GM12878 (cell line): ENCODE data around the gene XAB2. TPM values are rescaled to one million over a fixed set of nuclear protein-coding genes. Genes with fewer than 3 reads are reported as not detected.

Source experiments
- ATAC-seq: fragments of 200-7000 bp; cut with Tn5 transposase; 3 replicates; pipeline ENCODE4 v1.9.1; 2020; ENCODE audit warnings: mild to moderate bottlenecking, moderate library complexity
- BruUV-seq: library from RNA; stranded (reverse); fragments of 400-500 nt; replicated peaks from 2 replicates; lab custom pipeline; 2021; lab: Mats Ljungman, UMichigan
- CTCF ChIA-PET: fragments of 300-600 bp; sonication (Branson Sonifier 250); formaldehyde crosslinking; extraction: SDS; loops from one replicate; lab custom pipeline; 2021; ENCODE audit warnings: inconsistent platforms; lab: Yijun Ruan, JAX
- POLR2A ChIA-PET: fragments of 350-600 bp; formaldehyde crosslinking; extraction: SDS; loops from one replicate; lab custom pipeline; 2021; ENCODE audit warnings: inconsistent platforms; lab: Charles Lee
- RAD21 ChIA-PET: fragments of 300-600 bp; sonication (Branson Sonifier 250); formaldehyde crosslinking; loops from one replicate; lab custom pipeline; 2023; ENCODE audit warnings: antibody characterized with exemption; ENCODE audit not compliant: unreplicated experiment; lab: Charles Lee
- SMC1A ChIA-PET: fragments of 300-600 bp; sonication (Branson Sonifier 250); formaldehyde crosslinking; loops from one replicate; lab custom pipeline; 2023; ENCODE audit not compliant: unreplicated experiment, uncharacterized antibody; lab: Charles Lee
- DNase-seq: peaks from one replicate; pipeline ENCODE4 v3.0.0-alpha.2; 2011; ENCODE audit warnings: low read depth, low spot score
- FAIRE-seq: peaks from 3 replicates; lab custom pipeline; 2011; peaks lifted over from hg19 to GRCh38; lab: Jason Lieb, UNC
- H2AFZ ChIP-seq: 2 replicates; pipeline ENCODE4 v1.6.0; 2011; ENCODE audit warnings: low read depth, low read length, control low read depth; ENCODE audit not compliant: control insufficient read depth
- H3K27ac ChIP-seq: 2 replicates; pipeline ENCODE4 v1.5.1; 2011; ENCODE audit warnings: control low read depth; ENCODE audit not compliant: control insufficient read depth, insufficient read depth
- H3K27me3 ChIP-seq, 2 experiments: replicated peaks in 1 of 2; 2 replicates each; pipeline versions ENCODE4 v1.6.0 to v1.6.1; 2011; ENCODE audit warnings: low read length in 1 of 2; ENCODE audit not compliant: control insufficient read depth in 2 of 2, insufficient read depth in 2 of 2
- H3K36me3 ChIP-seq, 2 experiments: 2 replicates each; pipeline ENCODE4 v1.5.1; 2011; ENCODE audit warnings: low read length in 1 of 2; ENCODE audit not compliant: control insufficient read depth in 2 of 2, insufficient read depth in 2 of 2
- H3K4me1 ChIP-seq: 2 replicates; pipeline ENCODE4 v1.6.1; 2011; ENCODE audit warnings: mild to moderate bottlenecking, low read length, moderate library complexity, mixed read lengths; ENCODE audit not compliant: control insufficient read depth, insufficient read depth
- H3K4me2 ChIP-seq: 2 replicates; pipeline ENCODE4 v1.6.0; 2011; ENCODE audit warnings: control low read depth; ENCODE audit not compliant: control insufficient read depth, insufficient read depth
- H3K4me3 ChIP-seq: fragments of 200-600 bp; sonication (generic); 2 replicates; pipeline ENCODE4 v1.5.1; 2016
- H3K79me2 ChIP-seq: 2 replicates; pipeline ENCODE4 v1.6.0; 2011; ENCODE audit warnings: low read length; ENCODE audit not compliant: control insufficient read depth, insufficient read depth
- H3K9ac ChIP-seq: 2 replicates; pipeline ENCODE4 v1.8.0; 2011; ENCODE audit warnings: low read length, control low read depth, mixed read lengths; ENCODE audit not compliant: control insufficient read depth, insufficient read depth
- H3K9me3 ChIP-seq: replicated peaks from 3 replicates; pipeline ENCODE4 v1.5.1; 2011; ENCODE audit warnings: mild to moderate bottlenecking, low read length; ENCODE audit not compliant: control insufficient read depth, insufficient read depth
- H4K20me1 ChIP-seq: 2 replicates; pipeline ENCODE4 v1.6.0; 2011; ENCODE audit not compliant: control insufficient read depth, insufficient read depth
- MLLT1 ChIP-seq: fragments of 450-650 bp; IDR thresholded peaks from 2 replicates; pipeline ENCODE4 v1.6.1; 2016; ENCODE audit warnings: mild to moderate bottlenecking
- POLR2AphosphoS2 ChIP-seq: IDR thresholded peaks from 2 replicates; pipeline ENCODE4 v1.6.1; 2011; ENCODE audit warnings: low read depth, mild to moderate bottlenecking, low read length, improper control_type of control experiment, moderate library complexity
- SREBF2 ChIP-seq: IDR thresholded peaks from 2 replicates; pipeline ENCODE4 v1.6.1; 2012; ENCODE audit warnings: mild to moderate bottlenecking, low read length
- ZBTB40 ChIP-seq: fragments of 450-650 bp; IDR thresholded peaks from 2 replicates; pipeline ENCODE4 v1.6.1; 2016; ENCODE audit warnings: mild to moderate bottlenecking, moderate library complexity, borderline replicate concordance
- WGBS: methylation state at CpG from one replicate; pipeline ENCODE4 v1.1.6; 2016; ENCODE audit warnings: low lambda C conversion rate; ENCODE audit not compliant: insufficient replicate concordance, insufficient coverage; ENCODE audit errors: missing lambda C conversion rate; 5-methylcytosine and 5-hydroxymethylcytosine counted together
- in situ Hi-C: fragments of 300-500 bp; cut with MboI; formaldehyde crosslinking; loops from 9 replicates; pipeline ENCODE4 v1.14.3; 2018; ENCODE audit warnings: mixed read lengths
- intact Hi-C: fragments of 100-400 bp; cut with micrococcal nuclease; formaldehyde crosslinking; loops from one replicate; pipeline ENCODE4 v1.14.2; 2022; ENCODE audit not compliant: unreplicated experiment
- polyA plus RNA-seq, 11 experiments: library from polyadenylated mRNA; depleted of rRNA in 4 of 11; unstranded in 6 of 11; stranded (reverse) in 5 of 11; fragments of >200 nt; fragmentation: Nextera tagmentation in 4 of 11; fragmentation: Illumina TruSeq in 1 of 11; extraction: Ambion mirVana in 4 of 11; extraction: Trizol in 1 of 11; gene quantifications; 1 replicate in 1 of 11; 2 replicates in 10 of 11; pipeline versions ENCODE4 v1.2.1 to v1.2.3, GENCODE V29; 2011 to 2016; ENCODE audit warnings: inconsistent platforms in 2 of 11, missing spikeins in 2 of 11, low read depth in 1 of 11
- total RNA-seq, 4 experiments: library from RNA; depleted of rRNA in 3 of 4; stranded (reverse); fragments of >200 nt in 3 of 4; fragmentation: Illumina TruSeq in 1 of 4; extraction: Trizol in 1 of 4; gene quantifications; 2 replicates each; pipeline versions ENCODE4 v1.2.1 to v1.2.3, GENCODE V29; 2013 to 2021

XAB2 gene
- total and polyA plus RNA-seq, 10 of the 15 experiments (the other 5 are each of a cell fraction or from before 2014, with no cell fraction given) = 0.34 to 45.1 (median 18.8) TPM

DNA sequence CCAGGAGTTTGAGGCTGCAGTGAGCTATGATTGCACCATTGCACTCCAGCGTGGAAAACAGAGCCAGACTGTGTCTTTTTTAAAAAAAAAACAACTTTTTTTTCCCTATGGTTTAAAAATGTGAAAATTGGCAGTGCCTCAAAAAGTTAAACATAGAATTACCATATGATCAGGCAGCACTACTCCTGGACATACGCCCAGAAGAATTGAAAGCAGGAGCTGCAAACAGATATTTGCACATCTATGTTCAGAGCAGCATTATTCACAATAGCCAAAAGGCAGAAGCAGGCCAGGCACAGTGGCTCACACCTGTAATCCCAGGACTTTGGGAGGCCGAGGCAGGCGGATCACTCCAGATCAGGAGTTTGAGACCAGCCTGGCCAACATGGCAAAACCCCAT, 35.7 kb upstream of the XAB2 start (continued):
- TF ChIP-seq MLLT1 = no peak

DNA sequence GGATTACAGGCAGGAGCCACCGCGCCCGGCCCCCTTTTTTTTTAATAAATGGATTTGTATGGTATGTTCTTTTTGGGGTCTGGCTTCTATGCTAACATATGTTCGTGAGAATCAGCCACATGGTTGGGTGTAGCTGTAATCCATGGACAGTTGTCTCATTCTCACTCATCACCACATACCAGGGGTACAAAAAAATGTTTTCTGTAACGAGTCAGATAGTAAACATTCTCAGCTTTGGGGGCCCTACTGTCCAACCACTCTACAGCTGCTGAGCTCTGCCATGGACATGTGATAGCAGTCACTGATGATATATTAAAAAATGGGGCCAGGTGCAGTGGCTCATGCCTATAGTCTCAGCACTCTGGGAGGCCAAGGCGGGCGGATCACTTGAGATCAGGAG, 34.4 kb upstream of the XAB2 start:
- no peak overlapping the region for H3K4me3 ChIP-seq
- H3K4me2 ChIP-seq = no peak overlapping the region
- POLR2A ChIA-PET = no interaction called here
- peaks cover 4% of the 10 kb centered on the region for H3K4me1 ChIP-seq
- TF ChIP-seq ZBTB40 = no peak
- TF ChIP-seq SREBF2 = no peak
- TF ChIP-seq POLR2AphosphoS2 = no peak
- no peaks in the 10 kb centered on the region for H3K36me3 ChIP-seq
- DNase-seq (no peak), ATAC-seq (no peak), FAIRE-seq (no peak)
- no TSS peak for BruUV-seq
- no peaks in the 10 kb centered on the region for H3K27me3 ChIP-seq
- intact Hi-C loops = no loop called here
- 70% methylated on average over 7 of the region's 7 CpGs for WGBS
- CTCF ChIA-PET = no interaction called here
- SMC1A ChIA-PET = no interaction called here
- H3K79me2 ChIP-seq = no peaks in the 10 kb centered on the region
- in situ Hi-C loops = no loop called here
- no peak overlapping the region for H3K9ac ChIP-seq
- H3K9me3 ChIP-seq = no peaks in the 10 kb centered on the region
- H4K20me1 ChIP-seq = no peaks in the 10 kb centered on the region
- H2AFZ ChIP-seq = no peak overlapping the region
- RAD21 ChIA-PET = no interaction called here
- no peak overlapping the region for H3K27ac ChIP-seq
